Measurements from ENCODE around the gene IL1R1. TPM values are rescaled to one million over a fixed set of nuclear protein-coding genes. Genes with fewer than 3 reads are reported as not detected.

The IL1R1 gene
- total RNA-seq, 1 donor from 2014 or later: 24.7 TPM

DNA sequence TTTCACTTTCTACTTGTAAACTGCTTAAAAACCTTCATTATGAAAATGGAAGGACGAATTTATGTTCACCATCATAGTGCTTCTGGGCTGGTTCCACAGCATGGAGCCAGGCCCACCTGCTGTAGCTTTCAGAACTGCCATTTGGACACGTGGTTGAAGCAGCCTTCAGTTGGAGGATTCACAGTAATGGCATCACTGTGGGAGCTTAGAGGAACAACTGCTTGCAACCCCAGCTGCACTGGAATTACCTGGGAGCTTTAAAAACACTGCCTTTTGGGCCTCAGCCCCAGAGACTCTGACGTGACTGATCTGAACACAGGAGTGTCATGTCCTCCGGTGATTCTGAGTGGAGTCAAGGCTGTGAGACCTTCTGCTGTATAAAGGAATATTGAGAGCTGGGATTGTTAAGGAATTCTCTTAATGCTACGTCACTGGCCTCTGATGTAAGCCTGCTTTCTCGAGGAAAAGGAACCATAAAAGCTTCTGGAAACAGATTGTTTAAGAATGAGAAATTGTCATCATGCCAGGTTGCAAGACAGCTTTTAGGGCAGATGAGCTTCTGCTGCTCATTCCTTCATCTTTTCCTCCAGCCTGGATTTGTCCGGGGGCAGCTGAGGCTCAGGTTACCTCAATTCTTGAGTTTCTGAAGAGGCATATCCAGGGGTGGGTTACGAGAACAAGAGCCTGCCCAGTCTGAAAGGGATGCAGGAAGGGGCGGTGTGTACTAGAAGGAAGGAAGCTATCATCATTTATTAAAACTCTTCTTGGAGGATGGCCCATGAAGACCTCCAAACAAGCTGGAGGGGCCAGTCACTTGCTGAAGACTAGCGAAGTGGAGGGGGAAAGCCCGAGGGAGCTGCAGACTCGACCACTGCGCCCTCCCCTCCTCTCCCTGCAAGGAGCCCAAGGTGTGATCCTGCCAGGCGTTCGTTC is 1.3 kb upstream of the IL1R1 start:
- peak; percentile 28 for DNase-seq

DNA sequence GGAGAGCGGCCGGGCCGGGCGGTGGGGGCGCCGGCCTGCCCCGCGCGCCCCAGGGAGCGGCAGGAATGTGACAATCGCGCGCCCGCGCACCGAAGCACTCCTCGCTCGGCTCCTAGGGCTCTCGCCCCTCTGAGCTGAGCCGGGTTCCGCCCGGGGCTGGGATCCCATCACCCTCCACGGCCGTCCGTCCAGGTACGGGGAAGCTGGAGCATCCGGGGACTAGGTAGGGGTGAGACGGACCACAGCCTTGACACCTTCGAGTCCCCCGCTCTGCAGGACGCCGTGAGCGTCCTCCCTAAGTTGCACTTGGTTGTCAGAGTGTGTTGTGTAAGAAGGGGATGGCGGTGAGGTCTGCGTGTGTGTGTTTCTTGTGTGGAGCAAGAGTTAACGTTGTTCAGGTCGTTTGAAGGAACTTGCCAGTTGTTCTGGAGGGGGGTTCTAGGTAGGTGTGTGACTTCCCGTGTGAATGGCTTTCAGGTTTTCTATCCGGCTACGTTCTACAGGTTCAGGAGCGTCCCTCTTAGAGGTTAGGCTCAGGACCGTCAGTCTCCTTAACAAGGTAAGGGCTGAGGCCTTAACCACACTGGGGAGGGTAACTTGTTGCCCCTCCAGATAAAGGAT is 393 bp downstream of the IL1R1 start:
- DNase-seq: peak; percentile 46

DNA sequence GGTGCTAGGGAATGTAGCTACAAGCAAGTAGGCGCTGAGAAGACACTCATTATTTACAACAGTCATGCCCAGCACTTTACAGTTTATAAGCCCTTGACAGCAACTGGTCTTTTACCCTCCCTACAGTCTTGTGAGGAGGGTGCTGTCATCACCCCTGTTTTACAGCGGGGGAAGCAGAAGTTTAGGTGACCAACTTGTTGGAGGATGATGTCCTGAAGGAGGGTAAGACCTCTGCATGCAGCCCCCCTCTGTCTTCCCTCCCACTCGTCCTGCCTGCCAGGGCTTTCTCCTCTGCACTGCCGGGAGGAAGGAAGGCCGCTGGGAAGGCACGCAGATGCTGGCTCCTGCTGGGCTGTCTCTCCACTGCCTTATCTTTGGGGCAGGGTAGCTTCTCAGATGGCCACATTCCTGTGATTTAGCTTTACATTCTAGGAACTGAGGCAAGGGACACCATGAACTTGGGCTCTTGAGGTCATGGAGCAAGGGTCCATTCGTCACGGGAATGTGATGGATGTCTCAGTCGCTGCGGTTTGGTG is 972 bp downstream of the IL1R1 start:
- peak; percentile 35 for DNase-seq

DNA sequence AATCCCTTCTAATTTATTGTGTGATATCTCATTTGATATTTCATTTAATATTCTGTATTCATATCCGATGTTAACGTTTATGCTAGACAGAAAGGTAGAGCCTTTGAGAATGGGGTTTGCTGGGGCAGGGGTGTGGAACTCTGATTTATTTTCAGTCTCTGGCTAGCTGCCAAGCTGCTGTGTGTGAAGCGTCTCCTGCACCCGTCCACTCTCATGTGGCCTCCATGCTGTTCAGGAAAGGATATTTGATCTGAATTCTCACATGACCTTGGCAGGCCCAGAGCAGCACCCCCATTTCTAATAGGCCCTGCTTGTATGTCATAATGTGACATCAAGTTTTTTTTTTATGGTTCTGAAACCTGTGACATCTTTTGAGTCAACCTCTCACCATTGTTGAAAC is 1.6 kb downstream of the IL1R1 start:
- DNase-seq: peak; percentile 23

DNA sequence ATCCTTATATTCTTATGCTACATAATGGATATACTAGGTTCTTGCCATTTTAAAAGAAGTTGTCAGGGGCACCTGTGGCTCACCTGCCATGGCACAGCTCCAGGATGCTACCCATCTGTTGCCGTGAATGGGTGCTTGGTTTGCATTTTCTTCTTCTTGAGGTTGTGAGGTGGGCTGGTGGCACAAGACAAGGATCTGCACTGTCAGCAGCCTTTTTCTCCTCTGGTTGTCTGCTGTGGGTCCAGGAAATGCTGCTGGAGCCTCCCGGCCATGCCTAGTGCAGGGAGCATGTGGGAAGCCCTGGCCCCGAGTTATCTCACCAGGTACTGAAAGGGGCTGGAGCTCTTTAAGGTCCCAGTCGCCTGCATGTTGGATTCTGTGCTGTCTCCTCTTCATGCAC is 2.6 kb downstream of the IL1R1 start:
- DNase-seq: no peak

DNA sequence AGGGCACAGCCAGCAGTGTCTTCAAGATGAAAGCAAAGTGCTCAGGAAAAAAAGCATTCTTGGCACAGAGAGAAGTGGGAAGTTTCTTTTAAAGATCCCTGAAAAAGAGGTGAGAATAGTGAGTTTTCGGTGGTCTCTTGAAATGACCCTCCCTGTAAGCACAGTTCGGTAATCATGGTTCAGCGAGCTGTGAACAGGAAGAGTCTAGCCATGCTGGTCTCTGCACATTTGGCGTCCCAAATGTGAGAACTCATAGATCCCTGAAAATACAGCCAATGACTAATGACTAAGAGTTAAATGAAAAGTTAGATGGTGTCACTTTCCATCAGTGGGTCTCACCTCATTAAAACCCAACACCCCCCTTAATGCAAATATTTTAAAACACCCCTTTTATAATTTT is 3.4 kb downstream of the IL1R1 start:
- no peak for DNase-seq

DNA sequence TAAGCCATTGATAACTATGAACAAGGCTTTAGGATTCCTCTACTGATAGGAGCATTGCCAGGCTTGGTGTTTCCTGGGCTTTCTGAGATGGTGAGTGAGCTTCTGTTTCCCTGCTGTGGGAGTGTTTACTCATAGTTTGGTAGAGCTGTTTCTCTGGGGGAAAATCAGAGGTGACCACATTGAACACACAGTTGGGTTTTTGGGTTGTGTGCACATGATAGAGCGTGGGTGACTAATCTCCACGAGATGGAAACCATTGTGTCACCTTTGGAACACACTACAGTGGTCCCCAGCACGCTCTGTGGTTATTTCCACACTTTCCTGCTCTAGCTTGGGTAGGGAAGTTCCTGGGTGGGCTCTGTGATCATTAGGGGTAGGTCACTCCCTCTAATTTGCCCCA is 5.4 kb downstream of the IL1R1 start:
- DNase-seq: no peak

DNA sequence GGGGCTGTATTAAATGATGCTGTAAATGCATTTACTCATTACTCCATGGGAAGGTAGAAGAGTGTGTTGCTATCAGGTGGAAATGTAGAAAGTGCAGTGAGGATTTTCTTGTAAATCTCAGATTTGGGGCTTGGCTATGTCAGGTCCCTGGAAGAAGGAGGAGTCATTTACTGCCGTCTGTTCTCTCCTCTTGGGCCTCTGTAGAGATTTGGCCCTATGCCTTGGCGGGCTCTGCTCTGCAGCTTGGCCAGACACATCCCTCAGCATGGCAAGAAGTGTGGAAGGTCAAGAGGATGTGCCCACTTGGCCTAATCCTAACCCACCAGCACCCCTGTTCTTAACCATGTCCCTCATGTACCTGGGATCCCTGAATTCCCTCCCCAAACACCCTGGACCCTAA is 6.7 kb downstream of the IL1R1 start:
- DNase-seq: no peak

DNA sequence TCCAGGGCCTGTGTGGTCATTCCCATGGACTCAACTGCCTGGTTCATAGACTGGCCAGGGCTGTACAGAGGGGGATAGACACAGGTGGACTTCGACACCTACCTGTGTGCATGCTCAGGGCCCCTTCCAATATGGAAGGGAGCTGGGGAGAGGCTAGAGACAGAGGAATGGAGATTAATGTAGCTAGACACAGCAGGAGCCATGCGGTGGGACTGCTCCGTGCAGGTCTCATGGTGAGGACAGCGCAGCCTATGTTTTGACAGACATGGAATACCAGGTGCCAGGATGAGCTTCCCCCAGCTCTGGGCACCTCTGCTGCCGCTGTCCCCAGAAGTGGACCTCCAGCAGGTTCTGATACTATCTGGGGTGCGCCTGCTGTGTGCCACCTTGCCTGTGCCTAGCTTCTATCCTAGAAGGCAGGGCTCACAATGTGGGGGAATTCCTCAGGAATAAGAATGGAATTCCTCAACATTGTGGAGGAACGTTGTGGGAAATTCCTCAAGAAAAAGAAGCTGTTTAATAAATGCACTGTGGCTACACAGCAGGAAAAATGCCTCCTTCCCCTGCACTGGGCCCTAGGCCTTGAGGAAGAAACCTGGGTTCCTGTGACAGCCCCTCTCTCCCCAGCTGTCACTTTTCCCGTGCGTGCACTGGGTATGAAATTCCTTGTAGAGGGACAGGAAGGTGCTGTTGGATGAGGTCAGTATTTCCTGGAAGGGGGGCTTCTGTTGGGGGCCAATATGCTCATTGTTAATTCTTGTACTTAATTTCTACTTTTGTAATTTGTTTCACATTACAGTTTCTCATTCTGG is 7.3 kb downstream of the IL1R1 start:
- peak; percentile 51 for DNase-seq

DNA sequence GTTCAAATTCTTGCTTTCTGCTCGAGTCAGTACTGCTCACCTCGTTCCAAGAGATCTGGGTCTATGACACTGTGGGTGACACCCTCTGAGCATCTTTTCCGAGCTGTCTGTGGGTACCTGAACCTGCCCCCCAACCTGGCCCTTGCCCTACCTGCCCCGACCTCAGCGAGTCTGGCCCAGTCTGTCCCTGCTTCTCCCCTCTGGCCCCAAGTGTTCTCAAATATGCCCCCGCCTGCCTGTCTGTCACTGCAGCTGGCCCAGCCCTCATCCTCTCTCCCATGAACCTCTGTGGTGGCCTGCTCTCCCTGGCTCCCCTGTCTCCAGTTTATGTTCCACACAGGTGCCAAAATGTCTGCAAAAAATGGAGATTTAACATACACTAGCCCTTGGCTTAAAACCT is 11.8 kb downstream of the IL1R1 start:
- DNase-seq: no peak

DNA sequence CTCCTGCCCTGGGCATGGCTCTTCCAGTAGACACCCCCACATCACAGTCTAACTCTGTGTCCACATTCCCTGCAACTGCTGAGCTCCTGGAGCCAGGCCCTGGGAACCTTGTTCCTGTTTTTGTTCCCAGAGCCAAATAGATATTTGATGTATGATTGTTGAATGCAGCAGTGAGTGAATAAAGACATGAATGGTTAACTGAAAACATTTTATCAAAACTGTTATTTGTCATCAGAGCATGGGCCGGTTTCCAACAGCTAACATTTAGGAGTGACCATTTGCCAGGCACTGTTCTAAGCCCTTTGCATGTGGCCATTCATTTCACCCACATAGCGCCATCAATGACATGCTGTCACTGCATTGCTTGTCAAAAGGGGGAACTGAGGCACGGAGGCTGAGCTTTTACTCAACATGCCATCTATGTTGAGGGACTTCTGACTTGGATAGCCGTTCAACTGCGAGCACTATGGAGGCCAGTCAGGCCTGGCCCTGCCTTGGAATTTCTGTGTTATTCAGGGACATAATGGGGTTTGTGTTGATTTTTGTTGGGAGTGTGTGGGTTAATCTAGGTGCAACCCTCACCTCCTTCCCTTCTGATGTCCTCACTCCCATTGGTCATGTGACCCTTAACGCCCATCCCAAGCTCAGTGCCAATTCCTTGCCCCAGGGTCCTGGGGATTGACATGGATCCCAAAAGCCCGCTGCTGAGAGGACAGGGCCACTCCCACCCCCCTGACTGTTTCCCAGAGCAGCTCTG is 12.6 kb downstream of the IL1R1 start:
- no peak for DNase-seq

DNA sequence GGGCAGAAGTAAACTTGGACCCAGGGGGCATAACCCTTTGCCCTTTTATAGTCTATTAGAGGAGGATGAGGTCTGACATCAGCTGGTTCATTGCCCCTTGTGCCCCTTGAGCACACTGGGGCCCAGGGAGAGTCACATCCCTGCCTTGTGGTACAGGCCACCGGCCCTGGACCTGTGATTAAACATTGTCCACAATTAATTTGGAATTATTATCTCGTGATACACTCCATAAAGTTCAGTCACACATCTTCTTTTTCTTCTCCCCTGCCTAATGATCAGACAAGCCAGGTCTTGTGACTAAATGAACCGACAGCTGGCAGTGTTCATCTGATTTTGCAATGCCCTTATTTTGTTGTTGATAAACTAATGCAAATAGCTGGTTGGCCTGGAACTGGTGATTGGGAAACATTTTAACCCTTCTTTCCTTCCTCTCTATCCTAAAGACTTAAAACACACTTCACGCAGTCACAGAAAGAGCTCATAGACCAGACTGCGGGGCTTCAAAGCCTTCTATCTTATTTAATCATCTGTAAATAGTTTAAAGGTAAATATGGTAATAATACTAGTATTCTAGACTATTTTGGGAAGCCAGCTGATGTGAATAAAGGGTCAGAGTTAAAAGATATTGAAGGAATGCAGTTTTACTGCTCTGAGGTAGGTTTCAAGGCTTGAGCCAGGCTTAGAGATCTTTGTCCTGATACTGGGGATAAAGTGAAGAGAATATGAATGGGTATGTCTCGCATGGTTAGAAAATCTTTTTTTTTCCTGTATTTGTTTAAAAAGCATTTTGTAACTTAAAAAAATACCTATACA is 13.4 kb downstream of the IL1R1 start:
- DNase-seq: no peak

DNA sequence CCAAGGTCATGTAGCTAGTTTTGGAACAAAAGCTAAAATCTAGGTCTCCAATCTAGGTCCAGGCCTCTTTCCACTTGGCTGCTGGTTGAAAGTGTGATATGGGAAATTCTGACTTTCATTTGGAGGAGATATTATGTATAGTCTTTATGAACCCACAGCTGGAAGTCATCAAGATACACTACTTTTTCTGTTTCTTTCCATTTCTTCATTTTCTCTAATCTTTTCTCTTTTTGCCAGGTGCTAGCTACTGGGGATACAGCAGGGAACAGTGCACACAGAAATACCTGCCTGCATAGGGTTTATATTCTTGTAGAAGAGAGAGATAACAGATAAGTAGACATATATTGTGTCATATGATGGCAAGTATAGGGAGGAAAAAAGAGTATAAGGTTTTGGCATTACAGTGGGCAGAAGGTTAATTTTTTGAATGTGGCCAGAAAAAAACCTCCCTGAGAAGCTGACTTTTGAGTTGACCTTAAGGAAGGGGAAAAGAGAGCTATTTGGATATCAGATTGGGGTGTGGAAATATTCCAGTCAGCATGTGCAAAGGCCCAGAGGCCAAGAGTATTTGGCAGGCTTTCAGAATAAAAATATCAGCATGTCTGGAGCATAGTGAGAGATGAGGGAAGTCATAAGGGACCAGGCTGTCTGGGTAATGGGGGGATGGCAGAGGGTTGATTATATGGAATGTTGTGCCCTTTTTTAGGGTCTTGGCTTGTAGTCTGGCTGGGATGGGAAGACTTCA is 15.6 kb downstream of the IL1R1 start:
- no peak for DNase-seq

DNA sequence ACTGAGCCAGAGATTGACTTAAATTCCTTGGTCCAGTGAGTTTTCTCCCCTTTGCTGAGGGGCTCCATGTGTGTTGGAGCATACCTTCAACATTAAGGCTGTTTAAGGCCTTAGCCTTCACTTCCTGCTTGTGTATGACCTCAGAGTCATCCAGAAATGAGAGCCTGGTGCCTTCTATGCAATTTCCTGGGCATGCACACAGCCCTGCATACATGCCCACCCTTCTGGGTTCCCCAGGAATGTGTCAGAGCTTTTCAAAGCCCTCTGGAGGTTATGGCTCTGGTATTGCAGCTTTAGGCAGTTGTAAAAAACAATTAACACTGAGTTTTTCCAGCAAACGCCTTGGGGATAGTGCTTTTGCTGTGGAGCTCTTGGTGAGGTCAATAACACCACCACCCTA is 16.7 kb downstream of the IL1R1 start:
- no peak for DNase-seq

DNA sequence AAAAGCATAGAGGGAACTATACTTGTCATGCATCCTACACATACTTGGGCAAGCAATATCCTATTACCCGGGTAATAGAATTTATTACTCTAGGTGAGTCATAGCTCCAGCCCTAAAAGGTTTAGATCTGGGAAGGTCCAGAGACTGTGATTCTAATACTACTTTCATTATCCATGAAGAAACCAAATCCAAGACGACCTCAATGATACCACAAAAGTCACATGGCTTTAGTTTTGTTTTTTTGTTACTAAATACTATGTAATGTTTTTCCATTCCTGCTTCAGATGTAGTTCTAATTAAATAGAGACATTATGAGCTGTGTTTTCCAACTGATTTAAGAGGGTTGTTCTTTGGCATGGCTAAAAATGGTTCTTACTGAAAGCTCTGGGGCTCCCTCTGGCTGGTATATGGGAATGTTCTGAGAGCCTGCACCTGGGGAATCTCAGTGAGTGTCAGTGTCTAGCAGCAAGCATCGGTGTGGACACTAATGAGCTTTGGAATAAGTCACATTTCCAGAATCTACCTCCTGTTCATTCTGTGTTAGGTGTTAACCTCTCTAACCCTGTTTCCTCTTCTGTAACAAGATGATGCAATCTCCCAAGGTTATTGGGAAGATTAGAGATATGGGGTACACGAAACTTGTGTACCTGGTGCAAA is 23.8 kb downstream of the IL1R1 start:
- peak; percentile 67 for DNase-seq

DNA sequence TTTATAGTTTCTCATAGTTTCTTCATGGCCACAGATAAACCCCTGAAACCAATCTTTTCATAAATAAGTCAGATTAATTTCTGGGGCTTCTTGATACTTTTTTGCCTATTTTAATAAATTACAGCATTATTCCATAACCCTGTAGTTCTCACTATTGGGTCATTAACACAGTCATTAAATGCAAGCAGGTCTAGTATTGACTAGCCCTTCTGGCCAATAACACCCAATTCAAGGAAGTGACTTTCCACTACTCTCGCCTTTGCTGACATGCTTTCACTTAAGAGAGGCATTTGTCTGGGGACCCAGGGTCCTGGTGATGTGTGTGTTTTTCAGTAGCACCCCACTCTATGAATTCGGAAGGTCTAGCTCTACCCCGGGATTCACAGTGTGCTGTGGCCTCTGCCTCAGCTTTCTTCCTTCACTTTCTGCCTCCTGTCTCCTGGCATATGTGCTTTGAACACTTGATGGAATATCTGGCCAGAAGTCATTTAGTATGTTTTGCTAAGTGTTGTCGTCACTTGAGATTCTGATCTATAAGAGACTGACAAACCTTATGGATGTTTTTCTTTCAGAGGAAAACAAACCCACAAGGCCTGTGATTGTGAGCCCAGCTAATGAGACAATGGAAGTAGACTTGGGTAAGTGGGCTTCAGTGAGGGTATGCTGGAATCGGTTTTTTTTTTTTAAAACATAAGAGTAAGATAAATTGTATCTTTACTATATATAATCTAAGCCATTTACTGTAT is 25.7 kb downstream of the IL1R1 start:
- no peak for DNase-seq

DNA sequence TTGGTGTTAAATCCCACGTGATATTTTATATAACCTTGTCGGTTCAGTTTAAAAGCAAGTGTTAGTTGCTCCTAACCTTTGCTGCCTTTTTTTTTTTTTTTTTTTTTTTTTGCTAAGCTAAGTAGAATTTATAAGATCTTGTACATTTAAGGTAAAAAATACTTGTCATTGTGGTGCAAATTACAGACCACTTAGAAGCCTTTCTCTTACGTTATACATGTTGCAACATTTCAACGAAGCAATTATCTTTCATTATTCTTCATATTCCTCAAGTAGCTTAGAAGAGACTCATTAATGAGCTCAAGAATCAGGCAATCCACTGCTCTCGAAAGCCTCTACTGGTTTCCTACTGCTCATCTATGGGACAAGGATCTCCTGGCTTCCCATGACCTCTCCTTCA is 29.4 kb downstream of the IL1R1 start:
- no peak for DNase-seq

DNA sequence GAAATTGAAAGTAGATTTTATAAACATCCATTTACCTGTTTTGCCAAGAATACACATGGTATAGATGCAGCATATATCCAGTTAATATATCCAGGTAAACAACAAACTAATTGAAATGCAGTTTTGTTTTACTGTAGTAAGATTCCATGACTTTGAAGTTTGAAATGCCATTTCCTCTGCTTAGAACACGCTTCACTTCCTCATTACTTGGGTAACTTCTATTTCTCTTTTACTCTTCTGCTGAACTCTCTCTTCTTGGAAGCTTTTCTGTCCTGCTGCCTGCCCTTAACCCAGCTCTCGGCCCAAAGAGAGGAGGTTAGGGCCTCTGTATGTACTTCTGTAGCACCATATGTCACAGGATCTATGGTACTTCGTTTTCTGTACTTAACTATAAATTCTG is 30.2 kb downstream of the IL1R1 start:
- no peak for DNase-seq

DNA sequence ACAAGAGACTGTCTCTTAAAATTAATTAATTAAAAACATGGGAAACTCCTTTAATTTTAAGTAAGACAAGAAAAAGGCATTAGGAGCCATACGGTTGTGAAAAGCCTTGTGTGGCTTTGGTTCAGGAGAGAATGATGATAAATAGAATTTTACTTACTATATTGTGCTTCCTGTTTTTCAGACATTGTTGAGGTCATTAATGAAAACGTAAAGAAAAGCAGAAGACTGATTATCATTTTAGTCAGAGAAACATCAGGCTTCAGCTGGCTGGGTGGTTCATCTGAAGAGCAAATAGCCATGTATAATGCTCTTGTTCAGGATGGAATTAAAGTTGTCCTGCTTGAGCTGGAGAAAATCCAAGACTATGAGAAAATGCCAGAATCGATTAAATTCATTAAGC is 33.6 kb downstream of the IL1R1 start:
- DNase-seq: no peak

Measured in dermis blood vessel endothelial cell (primary cell).